KOPT-K1 (cell line): ENCODE results near the gene GLCCI1.

Experiments
- H3K27ac ChIP-seq: fragments of 200-600 bp; sonication (generic); 2 replicates; pipeline ENCODE4 v1.5.1; 2016; ENCODE audit warnings: antibody characterized with exemption, mild to moderate bottlenecking, low read depth, low read length; ENCODE audit not compliant: poor library complexity, severe bottlenecking
- H3K36me3 ChIP-seq: fragments of 200-600 bp; sonication (generic); 2 replicates; pipeline ENCODE4 v1.5.1; 2017; ENCODE audit warnings: antibody characterized with exemption, mild to moderate bottlenecking, low read length, moderate library complexity; ENCODE audit not compliant: insufficient read depth
- H3K9me3 ChIP-seq: fragments of 200-600 bp; sonication (generic); 2 replicates; pipeline ENCODE4 v1.5.1; 2017; ENCODE audit warnings: antibody characterized with exemption, low read length, mild to moderate bottlenecking; ENCODE audit not compliant: insufficient read depth, poor library complexity, severe bottlenecking

GLCCI1 gene

DNA sequence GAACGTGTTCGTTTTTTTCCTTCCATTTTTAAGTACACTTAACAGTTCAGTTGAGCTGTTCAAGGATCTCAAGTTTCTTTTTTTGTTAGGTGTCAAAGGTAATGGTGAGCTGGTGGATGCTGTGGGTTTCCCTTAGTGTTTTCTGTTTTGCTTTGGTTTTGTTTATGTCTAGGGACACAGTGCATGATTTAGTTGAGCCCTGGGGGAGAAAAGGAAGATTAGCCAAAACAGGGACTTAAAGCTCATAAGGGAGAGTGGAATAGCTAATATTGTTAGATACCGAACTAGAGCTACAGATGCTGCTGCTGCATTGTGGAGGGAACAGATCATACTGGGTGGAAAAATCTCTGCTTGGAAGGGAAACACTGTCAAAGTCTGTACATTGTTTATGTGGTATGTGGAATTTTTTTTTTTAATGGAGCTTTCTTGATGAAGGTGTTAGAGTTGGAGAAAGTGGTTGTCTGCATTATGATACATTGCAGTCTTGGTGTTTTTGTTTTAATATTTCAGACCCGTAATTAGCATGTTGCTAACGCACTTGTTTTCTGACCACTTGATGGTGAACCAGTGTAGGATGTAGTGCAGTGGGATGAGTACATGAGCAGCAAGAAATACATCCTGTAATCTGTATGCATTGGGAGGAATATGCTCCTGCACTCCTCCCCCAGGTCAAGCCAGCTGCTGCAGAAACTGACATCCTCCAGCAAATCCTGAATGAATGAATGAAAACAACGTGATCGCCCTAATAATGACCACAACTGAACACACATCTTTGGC lies 2.1 kb downstream of the GLCCI1 start:
- Histone ChIP-seq H3K9me3 (no peaks in the 10 kb centered on the region), H3K27ac (peak overlapping the region; percentile 86), H3K36me3 (no peaks in the 10 kb centered on the region)

DNA sequence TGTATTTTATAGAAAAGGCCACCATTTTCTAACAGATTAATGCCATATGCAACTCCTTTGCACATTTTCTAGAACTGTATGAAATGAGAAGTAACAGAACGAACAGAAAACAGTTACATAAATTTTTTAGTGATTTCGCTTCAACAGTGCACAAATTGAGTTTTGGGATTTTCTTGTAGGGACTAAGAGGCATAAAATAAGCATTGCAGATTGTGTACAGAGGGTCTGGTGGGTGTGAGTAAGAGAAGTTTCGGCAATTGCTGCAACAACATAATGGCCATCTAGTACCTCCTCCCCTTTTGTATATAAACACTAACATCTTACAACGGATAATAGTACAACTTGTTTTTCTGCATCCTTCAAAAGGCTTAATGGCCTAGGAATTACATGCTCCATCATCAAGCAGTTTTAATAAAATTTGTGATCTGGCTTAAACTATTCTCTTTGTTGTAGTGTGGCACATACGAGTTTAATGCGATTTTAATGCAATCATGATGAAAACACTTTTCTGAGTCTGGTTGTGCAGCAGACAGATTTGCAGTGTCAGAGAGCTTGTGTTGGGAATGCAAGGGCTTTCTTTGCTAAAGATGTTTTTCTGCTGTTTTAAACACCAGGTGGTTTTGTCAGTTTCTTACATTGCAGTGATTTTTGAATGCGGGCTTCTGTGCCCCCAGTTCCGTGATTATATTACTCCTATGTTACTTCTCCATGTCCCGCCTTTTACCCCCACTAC lies 2.9 kb downstream of the GLCCI1 start:
- Histone ChIP-seq H3K36me3 (no peaks in the 10 kb centered on the region), H3K9me3 (no peaks in the 10 kb centered on the region), H3K27ac (peak overlapping the region; percentile 86)

DNA sequence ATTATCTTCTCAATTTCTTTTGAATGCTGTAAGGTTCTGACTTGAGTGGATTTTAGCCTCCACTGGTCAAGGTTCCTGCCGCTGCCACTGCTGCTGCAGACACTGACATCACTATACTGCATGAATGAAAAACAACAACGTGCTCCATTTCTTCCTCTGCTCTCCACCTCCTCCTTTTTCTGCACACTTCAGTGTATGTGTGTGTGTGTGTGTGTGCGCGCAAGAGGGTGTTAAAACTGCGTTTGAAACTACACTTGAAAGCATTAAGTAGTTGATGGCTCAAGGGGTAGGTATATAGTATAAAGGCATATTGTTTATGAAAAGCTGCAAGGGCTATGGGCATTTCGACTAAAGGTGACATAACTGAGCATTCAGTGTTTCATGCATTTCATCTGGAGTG lies 3.5 kb downstream of the GLCCI1 start:
- Histone ChIP-seq H3K36me3 (no peaks in the 10 kb centered on the region), H3K27ac (no peak overlapping the region), H3K9me3 (no peaks in the 10 kb centered on the region)

DNA sequence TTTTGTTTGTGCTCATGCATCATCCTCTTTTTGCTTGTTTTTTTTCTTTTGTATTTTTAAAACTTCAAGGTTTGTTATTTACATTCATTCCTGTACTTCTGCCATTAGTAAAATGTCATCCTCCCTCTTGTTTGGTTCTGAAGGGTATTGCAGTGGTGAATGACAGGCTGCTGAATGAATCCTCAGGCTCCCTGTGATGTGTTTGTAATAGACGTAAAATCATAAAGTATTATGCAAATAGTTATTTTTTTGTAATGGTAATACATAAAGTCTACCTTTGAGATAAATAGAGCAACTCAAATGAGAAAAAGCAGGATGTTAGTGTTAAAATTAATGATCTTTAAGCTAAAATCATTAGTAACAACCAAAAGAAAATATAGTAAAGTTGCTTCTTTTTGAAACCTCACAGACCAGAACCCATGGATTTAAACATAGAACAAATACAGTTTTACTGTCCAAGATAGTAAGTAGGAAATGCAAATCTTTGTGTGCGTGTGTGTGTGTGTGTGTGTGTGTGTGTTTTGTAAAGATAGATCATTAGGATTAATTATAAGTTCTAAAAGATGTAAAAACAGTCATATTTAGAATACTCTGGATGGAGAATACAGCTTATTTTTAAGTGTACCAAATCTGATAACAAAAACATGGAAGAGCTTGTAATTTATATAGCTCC lies 4.5 kb downstream of the GLCCI1 start:
- H3K9me3 ChIP-seq: no peaks in the 10 kb centered on the region
- no peak overlapping the region for H3K27ac ChIP-seq
- H3K36me3 ChIP-seq: no peaks in the 10 kb centered on the region

DNA sequence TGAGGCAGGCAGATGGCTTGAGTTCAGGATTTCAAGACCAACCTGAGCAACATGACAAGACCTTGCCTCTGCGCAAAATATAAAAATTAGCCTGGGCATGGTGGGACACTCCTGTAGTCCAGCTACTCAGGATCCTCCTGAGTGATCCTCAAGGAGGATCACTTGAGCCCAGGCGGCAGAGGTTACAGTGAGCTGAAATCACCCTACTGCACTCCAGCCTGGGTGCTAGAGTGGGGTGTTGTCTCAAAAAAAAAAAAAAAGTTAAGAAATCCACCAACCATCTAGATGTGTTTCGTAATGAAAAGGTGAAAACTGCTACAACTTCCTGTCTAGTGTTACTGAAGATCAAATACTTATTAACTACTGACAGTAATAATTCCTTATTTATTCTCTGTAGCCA lies 8.1 kb downstream of the GLCCI1 start:
- no peak overlapping the region for H3K27ac ChIP-seq

DNA sequence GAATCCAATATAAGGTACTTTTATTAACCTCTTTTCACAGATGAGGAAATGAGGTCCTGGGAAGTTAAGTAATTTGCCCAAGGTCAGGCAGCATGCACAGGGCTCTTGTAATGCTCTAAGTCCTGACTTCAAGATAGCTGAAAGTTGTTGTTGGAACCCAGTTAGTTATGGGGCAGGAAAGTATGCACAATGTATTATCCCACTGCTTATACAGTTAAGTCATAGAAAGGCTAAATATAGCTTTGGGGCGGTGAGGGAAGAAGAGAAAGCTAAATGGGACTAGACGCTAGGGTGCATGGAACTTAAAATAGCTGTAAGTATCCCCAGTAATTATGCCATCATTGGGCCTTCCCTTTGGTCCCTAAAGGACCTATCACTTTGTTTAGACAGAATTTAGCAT lies 9.2 kb downstream of the GLCCI1 start:
- Histone ChIP-seq H3K27ac (no peak overlapping the region), H3K9me3 (no peaks in the 10 kb centered on the region), H3K36me3 (no peaks in the 10 kb centered on the region)

More for the DNA sequence above, 8.1 kb downstream of the GLCCI1 start:
- Histone ChIP-seq H3K9me3 (no peaks in the 10 kb centered on the region), H3K36me3 (no peaks in the 10 kb centered on the region)

DNA sequence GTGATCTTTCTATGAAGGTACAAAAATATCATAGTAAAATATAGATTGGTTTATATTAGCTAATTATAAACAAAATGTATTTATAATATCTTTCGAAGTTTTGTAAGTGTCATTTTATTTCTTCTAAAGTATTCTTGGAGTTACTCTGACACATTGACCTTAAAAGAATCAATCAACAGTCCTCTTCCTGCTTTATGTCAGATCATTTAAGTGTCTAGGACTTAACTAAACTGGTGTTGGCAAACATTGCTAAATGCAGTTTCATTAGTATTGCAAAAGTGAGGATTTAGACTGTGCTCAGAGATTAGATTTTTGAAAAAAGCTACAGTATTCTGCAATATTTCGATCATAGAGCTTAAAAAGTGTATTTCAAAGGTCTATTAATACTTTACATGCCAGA lies 10.3 kb downstream of the GLCCI1 start:
- H3K36me3 ChIP-seq: no peaks in the 10 kb centered on the region
- no peaks in the 10 kb centered on the region for H3K9me3 ChIP-seq
- H3K27ac ChIP-seq: no peak overlapping the region

DNA sequence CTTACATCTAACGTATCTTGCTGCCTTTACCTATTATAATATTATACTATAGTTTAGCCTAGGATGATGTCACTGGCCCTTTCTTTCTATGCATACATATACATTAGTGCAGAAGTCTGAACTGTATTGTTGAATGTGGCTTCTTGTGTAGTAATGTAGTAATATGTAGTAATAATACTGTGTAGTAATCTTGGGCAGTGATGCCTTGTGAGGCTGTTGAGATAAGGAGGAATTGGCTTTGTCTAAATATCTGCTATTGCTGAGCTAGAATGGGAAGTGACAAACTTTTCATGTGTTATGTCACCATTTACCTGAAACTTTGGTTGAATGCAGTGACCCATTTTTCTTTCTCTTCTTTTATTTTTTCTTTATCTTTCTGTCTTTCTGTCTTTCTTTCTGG lies 11.0 kb downstream of the GLCCI1 start:
- Histone ChIP-seq H3K27ac (no peak overlapping the region), H3K36me3 (no peaks in the 10 kb centered on the region), H3K9me3 (no peaks in the 10 kb centered on the region)

DNA sequence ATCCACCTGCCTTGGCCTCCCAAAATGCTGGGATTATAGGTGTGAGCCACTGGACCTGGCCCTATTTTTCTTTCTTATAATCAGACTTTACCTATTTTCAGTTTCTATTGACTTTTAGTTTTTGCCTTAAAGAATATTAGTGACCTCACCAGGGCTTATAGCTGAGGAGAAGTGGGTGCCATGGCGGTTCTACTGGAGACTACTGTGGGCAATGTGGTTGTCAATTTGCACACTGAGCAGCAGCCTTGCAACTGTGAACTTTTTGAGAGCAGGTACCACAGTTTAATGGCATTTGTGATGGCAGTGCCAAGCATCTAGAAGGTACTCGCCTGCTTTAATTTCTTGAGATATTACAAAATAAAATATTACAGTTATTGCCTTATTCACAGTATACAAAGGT lies 11.5 kb downstream of the GLCCI1 start:
- Histone ChIP-seq H3K9me3 (no peaks in the 10 kb centered on the region), H3K27ac (no peak overlapping the region), H3K36me3 (no peaks in the 10 kb centered on the region)

DNA sequence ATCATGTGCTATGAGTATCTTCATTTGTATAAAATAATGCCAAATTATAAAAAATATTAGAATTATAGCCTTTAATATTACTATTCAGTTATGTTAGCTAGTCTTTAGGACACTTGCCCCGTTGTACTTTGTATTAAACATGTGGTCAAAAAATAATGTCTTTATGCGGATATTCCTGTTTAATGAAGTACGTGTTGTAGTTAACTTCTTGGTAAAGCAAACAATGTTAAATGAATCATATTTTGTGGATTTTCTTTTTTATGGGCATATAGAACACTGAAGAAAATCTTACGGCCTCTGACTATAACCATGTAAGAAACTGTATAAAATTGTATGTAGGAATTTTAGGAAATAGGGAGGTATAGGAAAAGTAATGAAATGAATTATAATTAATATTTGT lies 14.3 kb downstream of the GLCCI1 start:
- H3K36me3 ChIP-seq: no peaks in the 10 kb centered on the region
- no peaks in the 10 kb centered on the region for H3K9me3 ChIP-seq
- H3K27ac ChIP-seq: no peak overlapping the region

DNA sequence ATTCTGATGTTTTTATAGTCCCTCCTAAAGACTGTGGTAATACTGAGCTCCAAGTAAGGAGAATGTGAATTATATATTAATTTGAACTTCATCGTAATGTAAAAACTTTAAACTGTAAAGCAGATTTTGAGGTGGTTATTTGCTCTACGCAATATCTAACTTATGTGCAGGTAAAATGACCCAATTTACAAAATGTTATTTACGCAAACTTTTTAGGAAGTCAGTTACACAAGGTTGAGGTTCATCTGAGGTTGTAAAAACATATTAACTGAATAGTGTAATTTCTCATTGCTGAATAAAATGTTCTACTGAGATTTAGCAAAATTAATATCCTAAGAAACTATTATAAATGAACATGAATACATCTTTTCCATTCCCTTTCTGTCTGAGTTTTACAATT lies 15.8 kb downstream of the GLCCI1 start:
- Histone ChIP-seq H3K27ac (no peak overlapping the region), H3K36me3 (no peaks in the 10 kb centered on the region), H3K9me3 (no peaks in the 10 kb centered on the region)

DNA sequence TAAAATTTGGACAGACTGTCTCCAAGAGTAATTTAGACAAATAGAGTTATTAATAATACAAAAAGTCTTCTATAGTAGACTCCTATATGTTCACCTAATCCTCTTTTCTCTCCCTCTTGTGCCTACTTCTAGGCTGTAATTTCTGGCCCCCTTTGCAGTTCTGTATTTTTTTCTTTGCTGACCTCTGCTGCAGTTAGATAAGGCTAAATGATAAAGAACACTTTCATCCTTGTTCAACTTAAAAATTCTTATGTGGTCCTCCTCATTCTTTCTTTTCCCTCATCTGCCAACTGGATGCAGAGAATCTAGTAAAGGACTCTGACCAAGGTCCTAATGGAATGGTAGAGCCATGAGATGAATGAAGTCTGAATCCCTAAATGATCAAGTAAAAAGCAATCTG lies 20.1 kb downstream of the GLCCI1 start:
- H3K36me3 ChIP-seq: no peaks in the 10 kb centered on the region
- peaks cover 16% of the 10 kb centered on the region for H3K9me3 ChIP-seq
- H3K27ac ChIP-seq: no peak overlapping the region

DNA sequence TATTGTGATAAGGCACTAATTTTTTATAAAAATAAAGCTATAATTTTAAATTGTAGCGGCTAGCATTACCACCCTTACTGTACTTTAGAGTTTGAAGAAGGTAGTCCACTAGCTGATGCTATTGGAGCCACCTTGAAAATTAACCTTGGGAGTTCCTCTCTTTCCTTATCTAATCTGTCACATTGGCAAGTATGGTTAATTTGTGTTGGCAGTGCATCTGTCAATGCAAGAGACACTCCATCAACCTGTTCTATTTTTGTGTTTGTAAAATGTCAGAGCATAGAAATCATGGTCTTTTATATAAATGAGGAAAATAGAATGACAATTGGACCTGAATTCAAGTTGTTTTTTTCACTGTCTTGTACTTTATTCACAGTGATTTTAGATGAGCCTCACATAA lies 20.5 kb downstream of the GLCCI1 start:
- Histone ChIP-seq H3K9me3 (peaks cover 16% of the 10 kb centered on the region), H3K27ac (peak overlapping the region; percentile 43)

DNA sequence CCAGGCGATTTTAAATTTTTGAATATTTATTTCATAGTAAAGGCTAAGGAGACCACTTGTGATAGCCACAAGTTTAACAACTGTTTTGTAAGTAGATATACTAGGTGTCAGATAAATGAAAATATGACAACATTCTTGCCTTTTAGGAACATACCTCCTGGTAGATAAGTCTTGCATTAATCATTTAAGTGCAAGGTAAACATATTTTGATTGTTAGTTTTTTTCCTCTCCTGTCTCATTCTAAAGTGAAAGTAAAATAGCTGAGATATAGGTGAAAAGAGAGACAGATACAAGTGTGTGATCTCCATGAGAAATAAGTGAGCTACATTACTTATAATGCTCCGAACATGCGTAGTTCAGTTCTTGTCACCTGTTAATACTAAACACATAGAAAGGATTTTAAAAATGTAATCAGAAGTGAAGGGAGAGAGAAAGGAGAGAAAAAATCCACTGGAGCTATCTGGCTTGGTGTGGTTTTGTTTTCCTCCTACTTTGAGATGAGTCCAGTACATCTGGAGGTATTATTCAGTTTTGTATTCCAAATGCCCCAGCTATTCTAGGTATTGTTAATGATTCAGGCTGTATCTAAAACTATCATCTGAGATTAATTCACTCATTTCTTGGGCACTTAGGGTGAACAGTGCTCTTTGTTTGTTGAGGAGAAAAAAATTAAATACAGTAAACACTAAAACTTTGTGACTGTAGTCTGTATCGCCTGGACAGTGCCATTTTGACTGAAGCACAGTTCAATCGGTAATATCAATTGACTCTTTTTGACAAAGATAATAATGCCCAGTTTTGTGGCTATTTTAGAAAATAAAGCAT lies 21.2 kb downstream of the GLCCI1 start:
- Histone ChIP-seq H3K9me3 (peaks cover 16% of the 10 kb centered on the region), H3K36me3 (no peaks in the 10 kb centered on the region), H3K27ac (peak overlapping the region; percentile 43)

More for the DNA sequence above, 20.5 kb downstream of the GLCCI1 start:
- no peaks in the 10 kb centered on the region for H3K36me3 ChIP-seq

DNA sequence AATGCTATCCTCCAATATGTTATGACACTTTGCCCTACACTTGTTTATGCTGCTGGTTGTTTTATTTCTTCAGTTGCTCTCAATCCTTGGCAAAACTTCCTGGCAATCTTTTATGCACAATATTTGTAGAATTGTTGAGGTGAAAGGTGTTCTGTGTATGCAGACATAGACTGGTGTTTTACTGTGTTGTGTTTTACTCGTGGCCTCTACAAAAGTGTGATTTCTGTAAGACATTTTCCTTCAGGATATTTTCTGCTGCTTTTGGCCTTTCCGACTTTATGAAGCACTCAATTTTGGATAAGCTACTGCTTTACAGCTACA lies 21.8 kb downstream of the GLCCI1 start:
- Histone ChIP-seq H3K27ac (peak overlapping the region; percentile 43), H3K36me3 (no peaks in the 10 kb centered on the region), H3K9me3 (peaks cover 16% of the 10 kb centered on the region)
